GM18951 (cell line): ENCODE data around the gene LRRC61.
"Not testable (repeated sequence)": the region's sequence is repeated elsewhere in the genome, so short reads cannot be mapped to it uniquely, and the experiment has no call there.

Experiments used
- POLR2A ChIP-seq: IDR thresholded peaks from 4 replicates; pipeline ENCODE4 v1.6.1; 2011; ENCODE audit warnings: mild to moderate bottlenecking; ENCODE audit not compliant: insufficient read length, insufficient read depth; ENCODE audit errors: extremely low read depth
- in situ Hi-C: fragments of 300-500 bp; cut with MboI; formaldehyde crosslinking; loops from one replicate; pipeline ENCODE4 v1.12.0; 2022; ENCODE audit warnings: low sequenced_read_pairs, mixed read lengths, inconsistent platforms; ENCODE audit not compliant: unreplicated experiment

Gene LRRC61

GRCh38 chr7:150322833-150323681 lies at the start of gene LRRC61, which contains the start of gene ACTR3C:
LRRC61 (plus strand) TSS chr7:150323355; CDS start chr7:150336862, 13,507 bp downstream.
ACTR3C (minus strand) TSS chr7:150323545; CDS start chr7:150295296, 28,249 bp downstream.
- TF ChIP-seq POLR2A = peak; percentile 84
- in situ Hi-C loops = no loop called here

GRCh38 chr7:150276132-150276695 lies 46.9 kb upstream of the LRRC61 start:
- in situ Hi-C loops = not testable (repeated sequence)

- in situ Hi-C loops = not testable (repeated sequence)
Observed at GRCh38 chr7:150278383-150278782, 44.8 kb upstream of the LRRC61 start.

GRCh38 chr7:150281681-150282403 lies 41.3 kb upstream of the LRRC61 start:
- in situ Hi-C loops = not testable (repeated sequence)

DNA sequence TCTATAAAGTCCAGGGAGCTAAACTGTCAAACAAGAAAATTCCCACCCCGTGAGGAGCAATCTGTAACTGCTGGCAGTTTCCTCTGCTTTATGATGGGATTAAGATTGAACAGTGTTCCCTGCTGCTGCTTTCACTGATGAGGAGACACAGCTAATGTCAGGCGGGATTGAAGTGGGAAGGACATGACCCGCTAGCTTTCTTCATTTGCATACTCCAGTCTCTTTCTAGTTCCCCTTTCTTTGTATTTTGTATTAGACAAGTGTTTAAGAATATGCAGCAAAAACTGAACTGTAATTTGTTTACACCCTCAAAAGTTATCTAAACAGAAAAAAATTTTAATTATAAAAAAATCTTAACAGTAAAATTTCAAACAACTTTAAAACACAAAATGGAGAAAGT lies 40.0 kb upstream of the LRRC61 start:
- in situ Hi-C loops = not testable (repeated sequence)

GRCh38 chr7:150283608-150284007 lies 39.5 kb upstream of the LRRC61 start:
- in situ Hi-C loops = not testable (repeated sequence)

DNA sequence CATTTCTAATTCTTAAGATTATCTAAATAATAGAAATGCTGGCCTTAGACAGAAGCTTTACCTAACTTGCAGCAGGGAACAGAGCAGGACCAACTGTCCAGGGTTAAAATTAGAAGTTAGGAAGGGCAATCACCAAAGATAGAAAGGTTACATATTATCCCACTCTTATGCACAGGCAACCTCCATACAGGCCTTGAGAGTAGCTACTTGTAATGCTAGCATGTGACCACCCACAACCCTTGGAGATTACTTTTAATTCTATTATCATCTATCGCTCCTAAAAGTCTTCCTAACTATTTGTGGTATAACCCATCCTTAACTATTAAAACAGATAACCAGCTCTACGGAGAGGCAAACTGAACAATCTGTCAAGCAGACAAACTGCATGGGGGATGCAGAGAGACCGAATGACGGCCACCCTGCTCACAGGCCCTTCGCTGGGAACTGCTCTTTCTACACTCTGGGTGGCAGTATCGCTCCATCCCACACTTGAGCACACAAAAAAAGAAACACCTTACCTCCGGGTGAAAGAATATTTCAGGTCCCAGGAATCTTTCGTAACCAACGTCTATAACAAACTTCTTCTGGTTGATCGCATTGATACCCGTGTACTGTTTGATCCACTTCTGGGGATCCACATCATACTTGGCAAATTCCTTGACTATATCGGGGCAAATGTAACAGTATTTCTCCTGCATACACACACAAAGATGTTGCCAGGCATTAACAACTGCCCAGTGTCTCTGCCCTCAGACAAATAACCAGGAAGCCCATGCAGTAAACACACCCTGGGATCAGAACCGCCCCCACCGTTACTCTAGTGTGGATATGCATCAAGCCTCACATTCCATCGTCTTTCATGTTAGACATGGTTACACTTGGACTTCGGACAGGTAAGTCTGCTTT lies 37.1 kb upstream of the LRRC61 start:
- in situ Hi-C loops = not testable (repeated sequence)

DNA sequence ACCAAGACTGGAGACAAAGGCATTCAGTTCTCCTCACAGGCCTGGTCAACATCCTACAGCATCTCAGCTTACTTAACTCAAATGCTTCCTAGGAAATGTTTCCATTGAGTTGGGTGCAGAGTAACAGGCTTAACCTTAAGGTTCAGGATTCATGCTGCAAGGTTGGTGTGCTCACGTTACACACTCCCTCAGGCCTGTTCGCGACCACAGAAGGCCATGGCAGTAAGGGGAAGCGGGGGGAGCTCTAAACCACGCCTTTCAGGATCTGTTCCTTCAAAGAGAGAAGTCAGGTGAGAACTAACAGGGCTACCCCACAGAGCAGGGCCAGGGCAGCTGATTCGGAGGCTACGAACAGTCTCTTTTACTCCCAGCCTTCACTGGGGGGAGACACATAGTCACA lies 35.3 kb upstream of the LRRC61 start:
- in situ Hi-C loops = not testable (repeated sequence)

DNA sequence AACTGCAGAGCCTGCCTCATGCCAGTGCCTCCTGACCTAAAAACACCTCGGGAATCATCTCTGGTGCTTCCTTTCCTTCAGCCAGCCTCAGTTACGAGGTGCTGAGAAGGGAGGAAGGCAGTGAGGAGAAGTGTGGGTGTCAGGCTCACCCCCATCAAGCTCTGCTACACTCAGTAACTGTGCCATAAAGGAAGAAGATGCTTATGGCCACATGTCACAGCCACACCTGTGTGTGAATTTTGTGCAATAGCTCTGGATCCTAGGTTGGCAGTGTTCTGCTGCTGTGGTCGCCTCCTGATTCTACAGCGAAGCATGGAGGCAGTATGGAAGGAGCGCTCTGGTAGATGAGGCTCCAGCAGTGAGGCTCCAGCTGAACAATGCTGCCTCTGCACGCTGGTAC lies 34.3 kb upstream of the LRRC61 start:
- in situ Hi-C loops = not testable (repeated sequence)

DNA sequence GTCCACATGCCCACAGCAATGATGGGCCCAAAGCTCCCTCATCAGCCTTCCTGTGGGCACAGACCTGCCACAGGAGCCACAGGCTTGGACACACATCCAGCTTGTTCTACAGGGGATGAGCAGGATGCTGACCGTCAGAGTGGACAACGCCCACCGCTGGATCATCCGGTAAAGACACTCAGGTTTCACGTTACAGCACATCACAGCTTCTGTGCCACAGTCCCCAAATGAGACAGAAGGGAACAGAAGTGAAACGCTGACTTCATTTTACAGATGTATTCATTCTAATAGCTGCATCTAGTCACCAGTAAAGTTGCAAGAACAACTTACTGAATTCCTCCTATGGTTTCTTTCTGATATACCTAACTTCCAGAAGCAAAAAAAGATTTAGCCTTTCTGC lies 32.8 kb upstream of the LRRC61 start:
- in situ Hi-C loops = not testable (repeated sequence)

GRCh38 chr7:150295027-150295426 lies 28.1 kb upstream of the LRRC61 start:
- in situ Hi-C loops = not testable (repeated sequence)

DNA sequence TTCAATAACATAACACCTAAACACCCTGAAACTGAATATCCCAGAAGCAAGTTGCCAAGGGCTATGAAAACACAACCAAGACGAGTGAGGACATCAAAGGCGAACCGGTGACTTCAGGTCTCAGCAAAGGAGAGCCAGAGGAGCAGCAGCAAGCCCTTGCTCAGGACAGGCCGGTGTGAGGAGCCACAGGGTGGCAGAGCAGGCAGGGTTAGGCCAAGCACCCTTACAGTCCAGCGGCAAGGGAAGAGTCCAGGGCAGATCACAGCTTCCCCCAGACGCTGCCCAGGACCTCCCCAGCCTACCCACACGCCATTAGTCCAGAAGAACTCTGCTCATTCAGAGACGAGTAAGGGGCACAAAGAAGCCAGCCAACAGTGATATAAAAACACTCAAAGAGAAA lies 27.5 kb upstream of the LRRC61 start:
- in situ Hi-C loops = not testable (repeated sequence)

DNA sequence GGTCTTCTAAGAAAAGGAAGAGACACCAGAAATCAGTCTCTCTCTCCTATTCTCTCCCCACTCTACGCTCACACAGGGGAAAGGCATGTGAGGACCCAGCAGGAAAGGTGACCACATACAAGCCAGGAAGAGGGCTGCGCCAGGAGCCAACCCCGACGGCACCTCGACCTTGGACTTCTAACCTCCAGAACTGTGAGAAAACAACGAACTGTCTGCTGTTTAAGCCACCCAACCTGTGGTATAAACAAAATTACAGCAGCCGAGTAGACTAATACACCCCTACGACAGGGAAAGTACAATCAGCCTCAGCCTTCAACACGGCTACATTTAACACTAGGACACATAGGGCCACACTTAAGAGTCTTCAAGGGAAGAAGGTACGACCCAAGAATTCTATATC lies 26.4 kb upstream of the LRRC61 start:
- in situ Hi-C loops = not testable (repeated sequence)

DNA sequence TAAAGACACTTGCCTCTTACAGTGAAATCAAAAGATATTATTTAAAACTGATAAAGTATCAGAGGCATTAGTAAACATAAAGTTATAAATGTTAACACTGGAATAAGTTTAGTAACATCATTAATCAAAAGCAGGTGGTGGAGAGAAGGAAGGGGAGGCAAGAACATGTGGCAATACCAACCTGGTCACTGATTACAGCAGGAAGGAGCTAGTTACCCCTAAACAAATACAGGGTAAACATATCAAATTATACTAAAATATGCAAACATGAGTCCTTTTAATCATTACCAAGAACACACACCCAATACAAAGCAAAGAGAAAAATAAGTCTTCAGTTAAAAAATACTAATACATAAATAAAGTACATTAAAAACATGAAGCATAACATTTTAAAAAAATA lies 25.2 kb upstream of the LRRC61 start:
- in situ Hi-C loops = not testable (repeated sequence)

- in situ Hi-C loops = not testable (repeated sequence)
Observed at GRCh38 chr7:150302908-150303310, 20.2 kb upstream of the LRRC61 start.

GRCh38 chr7:150304499-150305258 lies 18.5 kb upstream of the LRRC61 start:
- in situ Hi-C loops = not testable (repeated sequence)

DNA sequence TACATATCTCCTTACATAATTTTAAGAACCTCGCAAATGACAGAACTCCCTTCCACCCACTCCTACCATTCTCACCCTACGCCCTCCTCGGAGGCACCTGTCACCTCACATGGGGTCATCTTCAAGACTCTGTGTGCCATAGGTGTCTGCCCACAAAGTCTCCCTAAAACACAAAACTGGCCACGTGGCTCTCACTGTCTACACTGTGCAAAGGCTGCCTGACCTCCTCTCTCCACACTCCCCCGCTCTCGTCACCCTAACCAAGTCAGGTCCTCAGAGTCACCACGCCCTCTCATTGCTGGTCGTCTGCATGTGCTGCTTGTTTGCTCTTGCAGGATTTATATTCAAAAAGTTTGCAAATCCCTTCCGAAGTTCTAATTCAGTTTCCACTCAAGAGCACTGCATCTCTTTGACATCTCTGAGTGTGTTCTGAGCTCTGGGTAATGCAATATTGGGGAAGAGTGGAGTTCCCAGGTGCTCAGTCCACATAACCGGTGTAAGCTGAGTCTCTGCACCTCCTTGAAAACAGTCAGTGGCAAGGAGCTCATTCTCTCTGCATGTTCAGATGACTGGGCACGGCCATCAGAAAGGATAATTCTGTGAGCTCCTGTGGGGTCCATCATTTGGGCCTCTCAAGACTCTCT lies 17.8 kb upstream of the LRRC61 start:
- in situ Hi-C loops = not testable (repeated sequence)

DNA sequence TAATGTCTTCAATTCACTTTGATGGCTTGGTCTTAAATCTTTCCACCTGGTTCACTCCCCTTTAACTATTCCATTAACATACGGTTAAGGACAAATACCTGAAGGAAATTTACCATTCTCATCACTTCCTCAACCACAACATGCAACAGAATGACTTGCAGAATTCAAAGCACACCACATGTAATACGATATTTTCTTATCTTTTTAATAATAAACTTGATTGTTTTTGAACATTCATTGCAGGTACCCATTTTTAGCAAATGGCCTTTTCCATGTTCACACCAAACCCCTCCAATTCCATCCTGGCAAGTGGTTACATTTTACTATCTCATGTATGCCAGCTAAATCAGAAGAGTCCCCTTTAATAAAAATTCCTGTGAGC lies 17.3 kb upstream of the LRRC61 start:
- in situ Hi-C loops = not testable (repeated sequence)
